T-helper 2 cell treated with Interferon-gamma antibody and Interleukin-4, amounts not matched to agents 5 μg/mL and 100 μg/mL, for 36 hours (primary cell): ENCODE measurements around the gene TMEM186.
"Not testable (repeated sequence)": the region's sequence is repeated elsewhere in the genome, so short reads cannot be mapped to it uniquely, and the experiment has no call there.

Experiments used
- DNase-seq: peaks from one replicate; pipeline ENCODE4 v3.0.0; 2021; ENCODE audit warnings: low spot score
- H3K27ac Mint-ChIP-seq: one replicate; pipeline ENCODE4 v1.8.0; 2021; ENCODE audit warnings: mild to moderate bottlenecking, mixed read lengths
- H3K27me3 Mint-ChIP-seq: one replicate; pipeline ENCODE4 v1.8.0; 2021; ENCODE audit warnings: low read depth, mixed read lengths
- H3K36me3 Mint-ChIP-seq: one replicate; pipeline ENCODE4 v1.8.0; 2021; ENCODE audit warnings: low read depth, mixed read lengths
- H3K4me1 Mint-ChIP-seq: one replicate; pipeline ENCODE4 v1.8.0; 2021; ENCODE audit warnings: low read depth, mixed read lengths
- H3K4me3 Mint-ChIP-seq: one replicate; pipeline ENCODE4 v1.8.0; 2022; ENCODE audit warnings: mild to moderate bottlenecking, moderate library complexity, mixed read lengths
- H3K9me3 Mint-ChIP-seq: one replicate; pipeline ENCODE4 v1.8.0; 2021; ENCODE audit warnings: mixed read lengths

TMEM186 gene

DNA sequence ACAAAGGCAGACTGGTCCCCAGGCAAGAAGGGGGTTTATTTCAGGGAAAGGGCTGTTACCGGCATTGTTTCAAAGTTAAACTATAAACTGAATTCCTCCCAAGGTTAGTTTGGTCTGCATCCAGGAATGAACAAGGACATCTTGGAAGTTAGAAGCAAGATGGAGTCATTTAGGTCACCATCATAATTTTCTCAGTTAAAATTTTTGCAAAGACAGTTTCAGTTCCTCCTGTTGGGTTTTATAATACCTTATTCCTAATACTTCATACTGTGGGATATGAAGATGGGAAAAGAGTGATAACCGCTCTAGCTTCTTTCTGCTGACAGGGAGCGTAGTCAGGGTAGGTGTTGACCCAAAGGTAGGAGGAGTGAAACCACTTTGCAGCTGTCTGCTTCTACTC, 25.0 kb upstream of the TMEM186 start:
- Mint-ChIP-seq H3K4me1 (peaks cover 21% of the 10 kb centered on the region), H3K4me3 (no peak overlapping the region), H3K27ac (peak overlapping the region; percentile 29), H3K36me3 (peaks cover 58% of the 10 kb centered on the region), H3K9me3 (no peaks in the 10 kb centered on the region), H3K27me3 (no peaks in the 10 kb centered on the region)
- DNase-seq: no peak

DNA sequence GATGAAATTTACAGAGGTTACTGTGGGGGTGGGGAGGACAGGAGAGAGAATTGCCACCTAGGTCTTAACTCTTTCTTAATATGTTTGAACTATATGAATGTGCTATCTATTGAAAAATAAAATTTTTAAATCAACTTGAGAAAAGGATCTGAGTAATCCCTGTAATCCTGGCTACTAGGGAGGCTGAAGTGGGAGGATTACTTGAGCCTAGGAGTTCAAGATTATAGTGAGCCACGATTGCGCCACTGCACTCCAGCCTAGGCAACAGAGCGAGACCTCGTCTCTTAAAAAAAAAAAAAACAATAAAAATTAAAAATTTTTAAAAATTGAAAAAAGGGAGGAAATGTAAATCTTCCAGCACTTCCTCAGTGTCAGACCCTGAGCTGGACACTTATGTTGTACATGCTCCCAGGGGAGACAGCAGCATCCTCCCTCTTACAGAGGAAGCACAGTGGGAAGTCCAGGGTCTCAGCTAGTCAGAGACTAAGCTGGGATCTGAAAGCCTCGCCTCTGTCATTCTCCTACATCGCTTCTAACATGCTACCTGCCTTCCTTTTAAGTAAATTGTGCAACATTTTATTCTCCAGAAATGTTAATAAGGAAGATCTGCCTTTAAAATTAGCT, 22.1 kb upstream of the TMEM186 start:
- H3K27ac Mint-ChIP-seq: no peak overlapping the region
- no peaks in the 10 kb centered on the region for H3K9me3 Mint-ChIP-seq
- no peak for DNase-seq
- no peaks in the 10 kb centered on the region for H3K27me3 Mint-ChIP-seq
- no peak overlapping the region for H3K4me3 Mint-ChIP-seq
- peaks cover 31% of the 10 kb centered on the region for H3K4me1 Mint-ChIP-seq
- peaks cover 68% of the 10 kb centered on the region for H3K36me3 Mint-ChIP-seq

DNA sequence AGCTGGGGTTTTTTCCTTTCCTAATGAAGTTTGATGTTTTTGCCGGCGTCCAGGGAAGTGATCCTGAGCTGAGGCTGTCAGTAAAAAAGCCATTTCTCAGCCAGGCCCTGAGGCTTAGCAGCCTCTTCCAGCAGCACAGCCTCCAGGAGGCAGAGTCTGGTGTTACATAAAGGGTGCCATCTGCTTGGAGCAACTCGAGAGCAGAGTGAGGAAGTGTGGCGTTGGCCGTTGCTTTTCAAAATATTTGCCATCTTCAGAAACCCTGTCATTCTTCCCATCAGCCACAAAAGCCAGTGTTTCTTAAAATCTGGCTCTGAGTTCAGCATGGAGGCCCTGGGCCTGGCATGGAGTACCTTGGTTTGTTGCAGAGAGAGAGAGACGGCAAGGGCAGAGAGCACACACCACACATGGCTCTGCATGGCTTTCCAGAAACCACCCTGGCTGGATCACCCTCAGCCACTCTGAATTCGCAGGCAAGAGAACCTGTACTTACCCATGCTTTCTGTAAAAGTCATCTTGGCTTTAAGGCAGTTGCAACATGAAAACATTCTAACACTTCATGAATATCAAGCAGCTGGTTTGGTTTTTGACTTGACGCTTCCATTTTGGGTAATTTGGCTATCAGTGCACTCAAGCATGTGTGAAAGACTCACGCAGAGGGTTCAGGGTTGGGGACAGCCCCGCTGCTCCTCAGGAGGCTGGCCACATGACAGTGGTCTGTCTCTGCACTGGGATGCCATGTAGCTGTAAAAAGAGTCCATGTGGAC, 21.2 kb upstream of the TMEM186 start:
- H3K4me3 Mint-ChIP-seq: no peak overlapping the region
- H3K9me3 Mint-ChIP-seq: no peaks in the 10 kb centered on the region
- H3K4me1 Mint-ChIP-seq: peaks cover 31% of the 10 kb centered on the region
- DNase-seq: no peak
- H3K36me3 Mint-ChIP-seq: peaks cover 66% of the 10 kb centered on the region
- no peaks in the 10 kb centered on the region for H3K27me3 Mint-ChIP-seq
- H3K27ac Mint-ChIP-seq: no peak overlapping the region

DNA sequence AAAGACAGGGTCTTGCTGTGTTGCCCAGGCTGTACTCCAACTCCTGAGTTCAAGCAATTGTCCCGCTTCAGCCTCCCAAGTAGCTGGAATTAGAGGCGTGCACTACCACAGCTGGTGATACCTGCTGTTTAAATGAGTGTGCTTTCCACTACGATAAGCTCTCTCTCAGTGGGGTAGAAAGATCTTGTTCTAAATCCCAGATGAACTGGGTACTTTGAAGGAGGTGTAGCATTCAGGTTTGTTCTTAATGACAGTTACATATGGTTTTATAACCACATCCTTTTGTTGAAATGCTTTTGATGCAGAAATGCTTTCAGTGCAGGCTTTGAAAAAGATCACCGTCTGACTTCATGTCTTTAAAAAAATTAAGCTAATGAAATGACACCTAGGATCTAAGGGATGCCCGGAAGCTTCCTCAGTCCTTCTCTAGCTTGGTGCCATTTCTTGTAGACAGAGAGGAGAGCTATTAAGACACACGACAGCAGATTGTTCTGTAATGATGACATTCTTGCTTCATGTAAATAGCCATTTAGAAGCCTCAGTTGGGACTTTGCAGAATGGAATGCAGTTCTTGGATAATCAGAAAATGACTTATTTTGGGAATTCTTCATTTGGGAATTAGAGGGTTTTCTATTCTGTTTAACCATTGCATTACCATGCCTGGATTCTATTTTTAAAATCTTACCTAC, 19.7 kb upstream of the TMEM186 start:
- Mint-ChIP-seq H3K9me3 (no peaks in the 10 kb centered on the region), H3K4me3 (peak overlapping the region; percentile 66), H3K27me3 (no peaks in the 10 kb centered on the region), H3K27ac (peak overlapping the region; percentile 88), H3K36me3 (peaks cover 66% of the 10 kb centered on the region), H3K4me1 (peaks cover 25% of the 10 kb centered on the region)
- no peak for DNase-seq

DNA sequence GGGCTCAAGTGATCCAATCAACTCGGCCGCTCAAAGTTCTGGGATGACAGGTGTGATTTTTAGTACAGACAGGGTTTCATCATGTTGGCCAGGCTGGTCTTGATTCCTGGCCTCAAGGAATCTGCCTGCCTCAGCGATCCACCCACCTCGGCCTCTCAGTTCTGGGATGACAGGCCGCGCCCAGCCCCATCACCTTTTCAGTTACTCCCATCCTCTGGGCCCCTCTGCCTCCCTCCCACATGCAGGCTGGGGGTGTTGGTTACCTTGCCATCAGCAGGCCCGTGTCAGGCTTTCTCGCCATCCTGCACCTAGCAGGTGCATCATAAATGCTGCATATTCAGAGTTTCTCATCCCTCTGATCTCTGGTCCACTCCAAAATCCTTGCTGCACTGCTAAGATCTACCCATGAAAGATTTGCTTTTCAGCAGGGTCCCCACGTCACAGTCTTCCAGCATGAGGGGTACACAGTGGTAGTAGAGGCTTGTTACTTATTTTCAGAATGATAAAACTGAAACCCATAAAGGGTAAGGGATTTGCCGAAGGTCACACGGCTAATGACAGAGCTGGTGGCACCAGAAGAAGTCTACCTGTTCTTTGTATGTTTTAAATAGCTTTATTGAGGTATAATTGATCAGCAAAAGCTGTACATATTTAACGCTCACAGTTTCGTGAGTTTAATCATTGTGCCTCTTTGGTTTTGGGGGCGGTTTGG, 16.8 kb upstream of the TMEM186 start:
- DNase-seq: no peak
- Mint-ChIP-seq H3K4me1 (peaks cover 21% of the 10 kb centered on the region), H3K27me3 (no peaks in the 10 kb centered on the region), H3K9me3 (no peaks in the 10 kb centered on the region), H3K4me3 (no peak overlapping the region), H3K36me3 (peaks cover 66% of the 10 kb centered on the region), H3K27ac (no peak overlapping the region)

DNA sequence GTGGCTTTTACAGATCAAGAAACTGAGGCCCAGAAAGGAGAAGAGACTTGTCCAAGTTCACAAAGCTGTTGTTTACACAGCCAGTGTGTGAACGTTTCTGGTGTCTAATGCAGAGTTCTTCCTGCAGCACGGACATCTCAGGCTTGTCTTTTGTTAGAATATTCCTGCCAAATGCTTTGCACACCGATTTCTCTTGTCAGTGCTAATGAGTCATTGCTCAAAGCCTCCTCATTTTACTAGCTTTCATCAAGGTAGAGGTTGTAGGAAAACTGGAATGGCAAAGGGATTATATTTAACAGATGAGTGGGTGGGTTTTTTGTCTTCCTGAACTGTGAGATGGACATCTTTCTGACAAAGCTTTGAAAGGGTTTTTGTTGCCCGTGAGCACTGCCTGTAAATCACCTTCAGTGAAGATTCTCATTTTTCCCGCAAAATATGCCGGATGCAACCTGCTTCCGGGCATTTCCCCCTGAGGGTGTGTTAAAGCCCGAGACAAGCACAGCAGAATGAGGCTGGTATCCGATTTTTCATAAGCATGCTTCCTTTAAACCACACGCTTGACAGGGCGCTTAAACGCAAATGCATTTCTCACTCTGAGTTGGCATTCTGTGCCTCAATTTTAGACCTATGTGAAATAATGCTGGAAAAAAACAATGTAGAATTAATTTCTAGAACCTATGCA, 14.9 kb upstream of the TMEM186 start:
- no peak for DNase-seq
- Mint-ChIP-seq H3K9me3 (no peaks in the 10 kb centered on the region), H3K4me3 (no peak overlapping the region), H3K4me1 (peaks cover 9% of the 10 kb centered on the region), H3K36me3 (peaks cover 69% of the 10 kb centered on the region), H3K27me3 (no peaks in the 10 kb centered on the region), H3K27ac (no peak overlapping the region)

DNA sequence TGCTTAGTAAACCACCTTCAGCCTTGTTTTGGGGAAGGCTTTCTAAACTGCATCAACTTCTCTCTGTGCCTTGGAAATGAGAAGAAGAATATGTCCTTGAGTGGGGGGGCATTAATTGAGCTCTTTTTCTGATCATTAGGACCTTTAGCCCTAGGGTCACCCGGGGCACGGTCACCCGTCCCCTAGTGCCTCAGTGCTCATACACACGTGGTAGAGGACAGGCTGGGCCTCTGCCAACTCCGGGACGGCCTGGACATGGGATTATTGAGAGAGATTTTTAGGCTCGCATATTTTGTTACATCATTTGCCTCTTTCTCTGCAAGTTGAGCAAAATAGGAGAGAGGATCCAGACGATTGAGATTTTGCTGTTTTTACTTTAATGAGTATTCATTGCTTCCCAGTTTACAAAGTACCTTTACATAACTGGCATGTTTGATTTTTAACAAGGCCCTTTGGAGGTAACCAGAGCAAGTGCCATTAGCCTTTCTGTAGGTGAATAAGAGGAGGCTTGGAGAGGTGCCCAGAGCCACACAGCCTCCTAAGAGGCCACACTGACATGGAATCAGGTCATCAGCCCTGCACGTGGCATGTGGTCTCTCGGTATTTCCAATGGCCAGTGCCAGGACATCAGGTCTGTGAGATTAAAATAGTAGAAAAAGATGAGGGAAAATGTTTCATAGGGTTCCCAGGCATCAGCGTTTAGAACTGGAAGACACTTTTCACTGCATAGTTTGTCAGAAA, 11.3 kb upstream of the TMEM186 start:
- Mint-ChIP-seq H3K36me3 (peaks cover 67% of the 10 kb centered on the region), H3K9me3 (no peaks in the 10 kb centered on the region), H3K4me1 (no peaks in the 10 kb centered on the region), H3K4me3 (no peak overlapping the region), H3K27ac (no peak overlapping the region), H3K27me3 (no peaks in the 10 kb centered on the region)
- DNase-seq: no peak

DNA sequence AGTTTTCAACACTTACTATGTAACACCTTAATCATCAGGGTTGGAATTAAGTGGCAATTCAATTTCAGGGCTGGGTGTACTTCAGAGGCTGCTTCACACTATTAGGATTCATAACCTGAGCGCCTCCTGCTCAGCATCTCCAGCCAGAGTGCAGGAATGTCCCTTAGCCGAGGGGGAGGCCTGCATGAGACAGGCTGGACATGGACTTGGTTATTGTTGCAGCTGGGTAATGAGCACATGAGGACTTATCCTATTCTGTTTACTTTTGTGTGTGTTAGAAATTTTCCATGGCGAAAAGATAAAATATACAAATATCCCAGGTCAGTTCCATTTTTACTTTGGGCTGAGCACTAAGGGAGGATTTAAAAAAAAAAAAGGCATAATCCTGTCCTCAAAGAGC, 10.6 kb upstream of the TMEM186 start:
- no peak overlapping the region for H3K4me3 Mint-ChIP-seq
- no peaks in the 10 kb centered on the region for H3K4me1 Mint-ChIP-seq
- H3K36me3 Mint-ChIP-seq: peaks cover 66% of the 10 kb centered on the region
- no peaks in the 10 kb centered on the region for H3K27me3 Mint-ChIP-seq
- no peak overlapping the region for H3K27ac Mint-ChIP-seq
- DNase-seq: no peak
- H3K9me3 Mint-ChIP-seq: no peaks in the 10 kb centered on the region

DNA sequence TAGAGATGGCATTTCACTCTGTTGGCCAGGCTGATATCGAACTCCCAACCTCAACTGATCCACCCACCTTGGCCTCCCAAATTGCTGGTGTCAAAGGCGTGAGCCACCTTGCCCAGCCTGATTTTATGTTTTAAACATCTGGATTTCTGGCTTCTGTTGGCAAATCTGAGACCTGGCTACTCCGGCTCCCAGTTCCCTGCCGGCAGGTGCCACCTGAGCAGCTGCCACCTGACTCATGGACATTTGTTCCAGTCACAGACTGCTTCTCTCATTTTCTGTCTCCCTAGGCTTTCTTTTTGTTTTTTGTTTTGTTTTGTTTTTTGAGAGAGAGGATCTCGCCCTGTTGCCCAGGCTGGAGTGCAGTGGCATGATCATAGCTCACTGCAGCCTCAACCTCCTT, 9.8 kb upstream of the TMEM186 start:
- Mint-ChIP-seq H3K27me3 (no peaks in the 10 kb centered on the region), H3K4me1 (no peaks in the 10 kb centered on the region), H3K36me3 (peaks cover 66% of the 10 kb centered on the region), H3K4me3 (no peak overlapping the region), H3K9me3 (no peaks in the 10 kb centered on the region), H3K27ac (no peak overlapping the region)
- DNase-seq: no peak

DNA sequence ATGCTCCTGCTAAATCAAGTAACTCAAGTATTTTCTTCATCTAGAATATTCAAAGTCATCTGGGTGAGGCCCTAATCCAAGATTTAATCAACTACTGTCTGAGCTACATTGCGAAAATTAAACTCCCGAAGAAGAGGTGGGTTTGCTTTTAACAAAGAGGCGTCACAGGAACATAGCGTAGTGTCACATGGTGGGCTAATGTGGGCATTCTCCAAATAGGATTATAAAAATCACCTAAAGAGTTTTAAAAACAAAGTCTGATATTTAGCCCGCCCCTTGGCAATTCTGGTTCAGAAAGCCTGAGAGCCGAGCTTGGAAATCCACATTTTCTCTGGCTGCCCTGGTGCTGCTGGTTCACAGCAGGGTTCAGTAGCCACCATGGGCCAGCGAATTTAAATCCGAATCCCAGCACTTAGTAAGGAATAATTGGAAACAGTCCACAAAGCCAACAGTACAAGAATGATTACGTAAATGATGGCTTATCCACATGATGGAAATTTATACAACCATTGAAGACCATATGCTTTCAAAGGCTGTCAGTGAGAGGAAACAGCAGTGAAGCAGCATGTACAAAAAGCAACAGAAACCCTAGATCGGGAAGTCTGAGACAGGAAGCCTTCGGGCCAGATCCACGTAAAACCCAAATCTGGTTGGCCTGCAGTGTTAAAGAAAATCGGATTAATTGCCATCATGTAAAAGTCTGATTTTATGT, 9.0 kb upstream of the TMEM186 start:
- no peak for DNase-seq
- no peaks in the 10 kb centered on the region for H3K4me1 Mint-ChIP-seq
- no peaks in the 10 kb centered on the region for H3K27me3 Mint-ChIP-seq
- no peaks in the 10 kb centered on the region for H3K9me3 Mint-ChIP-seq
- peaks cover 69% of the 10 kb centered on the region for H3K36me3 Mint-ChIP-seq
- H3K27ac Mint-ChIP-seq: no peak overlapping the region
- H3K4me3 Mint-ChIP-seq: no peak overlapping the region

DNA sequence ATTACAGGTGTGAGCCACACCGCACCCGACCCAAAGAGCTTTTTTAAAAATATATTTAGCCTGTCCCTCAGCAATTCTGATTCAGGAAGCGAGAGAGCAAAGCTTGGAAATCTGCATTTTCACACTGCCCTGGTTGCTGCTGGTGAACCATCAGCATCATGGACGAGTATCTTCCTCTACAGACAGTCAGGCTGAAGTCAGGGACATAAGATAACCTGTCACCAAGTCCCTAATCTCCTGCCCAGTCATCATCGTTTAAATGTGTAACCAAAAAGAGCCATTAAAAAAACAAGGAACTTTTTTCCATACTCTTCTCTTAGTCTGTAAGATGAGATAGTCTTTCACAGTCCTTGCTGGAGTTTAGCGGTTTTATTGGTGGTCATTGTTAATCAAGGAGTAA, 6.9 kb upstream of the TMEM186 start:
- H3K27me3 Mint-ChIP-seq: no peaks in the 10 kb centered on the region

DNA sequence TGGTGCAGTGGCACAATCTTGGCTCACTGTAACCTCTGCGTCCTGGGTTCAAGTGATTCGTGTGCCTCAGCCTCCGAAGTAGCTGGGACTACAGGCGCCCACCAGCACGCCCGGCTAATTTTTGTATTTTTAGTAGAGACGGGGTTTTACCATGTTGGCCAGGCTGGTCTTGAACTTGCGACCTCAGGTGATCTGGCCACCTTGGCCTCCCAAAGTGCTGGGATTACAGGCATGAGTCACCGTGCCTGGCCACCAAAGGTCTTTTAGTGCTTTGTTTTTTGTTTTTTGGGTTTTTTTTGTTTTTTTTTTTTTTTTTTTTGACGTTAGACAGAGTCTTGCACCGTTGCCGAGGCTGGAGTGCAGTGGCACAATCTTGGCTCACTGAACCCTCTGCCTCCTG, 6.3 kb upstream of the TMEM186 start:
- H3K4me3 Mint-ChIP-seq, DNase-seq, H3K27ac Mint-ChIP-seq, H3K27me3 Mint-ChIP-seq, H3K4me1 Mint-ChIP-seq, H3K9me3 Mint-ChIP-seq: not testable (repeated sequence)
- peaks cover 56% of the 10 kb centered on the region for H3K36me3 Mint-ChIP-seq

More for the DNA sequence above, 6.9 kb upstream of the TMEM186 start:
- H3K27ac Mint-ChIP-seq: no peak overlapping the region
- peaks cover 58% of the 10 kb centered on the region for H3K36me3 Mint-ChIP-seq
- no peak overlapping the region for H3K4me3 Mint-ChIP-seq
- H3K4me1 Mint-ChIP-seq: peaks cover 2% of the 10 kb centered on the region
- no peaks in the 10 kb centered on the region for H3K9me3 Mint-ChIP-seq
- no peak for DNase-seq
